ENCODE data around the gene POTEF. TPM values are rescaled to one million over a fixed set of nuclear protein-coding genes. Genes with fewer than 3 reads are reported as not detected.
"Not testable (repeated sequence)": the region's sequence is repeated elsewhere in the genome, so short reads cannot be mapped to it uniquely, and the experiment has no call there.

Gene POTEF
- total and polyA plus RNA-seq, 2 donors (not counting 3 experiments of a cell fraction or from before 2014, with no cell fraction given): 0.04 TPM; not detected in 1

DNA sequence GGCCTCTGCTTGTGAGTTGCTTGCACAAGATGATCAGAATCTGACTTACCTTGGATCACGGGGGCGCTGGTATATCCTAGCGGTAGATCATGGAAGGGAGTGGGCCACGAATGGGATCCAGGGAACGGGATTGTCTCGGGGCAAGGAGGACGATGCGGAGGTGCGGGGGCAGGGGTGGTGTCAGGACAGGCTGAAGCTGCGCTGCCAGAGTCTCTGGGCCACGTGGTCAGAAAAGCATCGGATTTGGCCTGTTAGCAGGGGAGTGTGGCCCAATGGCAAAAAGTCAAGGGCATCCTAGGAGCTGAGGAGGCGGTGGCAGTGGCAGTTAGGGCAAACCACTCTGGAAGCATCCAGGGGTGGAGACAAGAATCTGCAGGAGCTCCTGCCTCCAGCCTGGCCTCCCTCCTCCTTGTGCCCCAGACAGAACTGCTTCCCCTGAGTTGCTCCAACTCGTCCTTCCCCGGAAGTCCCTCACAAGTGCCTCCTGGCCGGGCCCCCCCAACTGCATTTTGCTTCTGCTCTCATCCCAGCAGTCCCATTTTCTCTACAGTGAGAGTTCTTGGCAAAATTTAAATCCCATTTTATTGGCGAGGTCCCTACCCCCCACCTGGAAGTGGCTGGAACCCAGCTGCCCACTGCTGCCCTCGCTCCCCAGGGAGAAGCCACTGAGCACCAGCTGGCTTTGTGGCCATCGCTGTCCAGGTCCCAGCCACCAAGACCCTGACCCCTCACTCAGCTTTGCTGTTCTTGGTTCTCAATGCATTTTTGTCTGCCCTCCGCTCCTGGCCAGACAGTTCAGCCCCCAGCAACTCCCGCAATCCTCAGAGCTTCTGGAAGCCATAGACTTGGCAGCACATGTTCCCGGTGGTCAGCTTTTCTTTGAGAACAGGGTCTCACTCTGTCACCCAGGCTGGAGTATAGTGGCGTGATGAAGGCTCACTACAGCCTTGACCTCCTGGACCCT is 21.4 kb upstream of the POTEF start:
- Histone ChIP-seq H3K9ac (replicated peaks; ENCODE audit: extremely low read depth, insufficient read depth, low read length) (no peak overlapping the region), H2AFZ (ENCODE audit: low read depth, low read length) (no peak overlapping the region), H3K27ac (ENCODE audit: insufficient read depth, low read depth, low read length) (no peak overlapping the region), H3K27me3 (ENCODE audit: control insufficient read depth in 2 of 2, insufficient read depth in 2 of 2, low read length in 2 of 2) (no peaks in the 10 kb centered on the region), H3K79me2 (ENCODE audit: control insufficient read depth, insufficient read depth, low read length) (no peaks in the 10 kb centered on the region), H3K4me1 (ENCODE audit: control insufficient read depth, extremely low read depth, insufficient read depth, low read length) (no peaks in the 10 kb centered on the region), H3K9me3 (replicated peaks; ENCODE audit: control insufficient read depth, insufficient read depth, low read length) (no peaks in the 10 kb centered on the region), H4K20me1 (replicated peaks; ENCODE audit: control insufficient read depth, extremely low read depth, insufficient read depth, low read length) (no peaks in the 10 kb centered on the region), H3K9me1 (replicated peaks; ENCODE audit: control insufficient read depth, extremely low read depth, insufficient read depth, low read length) (no peaks in the 10 kb centered on the region), H3K4me2 (ENCODE audit: insufficient read depth, low read length) (no peak overlapping the region), H3K4me3 (replicated peaks in 1 of 3; ENCODE audit: insufficient read depth in 1 of 3, low read depth in 1 of 3, low read length in 3 of 3) (no peak overlapping the region), H3K36me3 (ENCODE audit: control insufficient read depth in 2 of 2, extremely low read depth in 1 of 2, insufficient read depth in 2 of 2, low read length in 2 of 2) (peaks cover 0 to 18% of the 10 kb centered on the region in 2 experiments)
- CTCF ChIA-PET: no interaction called here
- DNase-seq (ENCODE audit: low read depth, low spot score) (no peak), FAIRE-seq (no peak)
- intact Hi-C loops (cut with micrococcal nuclease): no loop called here
- dilution Hi-C loops (cut with MboI; ENCODE audit: extremely low pct_ligation_motif_present, low sequenced_read_pairs): no loop called here
- no TSS peak for BruUV-seq (replicated peaks)
- no peak for TF ChIP-seq GATA2 (IDR thresholded peaks at IDR 0.05; ENCODE audit: insufficient read depth, insufficient read length, low read depth, low read length)
- TF ChIP-seq POLR2AphosphoS5 (IDR thresholded peaks at IDR 0.05; ENCODE audit: insufficient read depth, low read depth, low read length): no peak
- no peak for TF ChIP-seq JUN (IDR thresholded peaks at IDR 0.05; ENCODE audit: borderline replicate concordance, insufficient read depth, insufficient read length, low read depth)
- TF ChIP-seq EZH2 (IDR thresholded peaks at IDR 0.05; ENCODE audit: borderline replicate concordance, low read depth, low read length, severe bottlenecking): no peak
- TF ChIP-seq CTCF (IDR thresholded peaks at IDR 0.05; ENCODE audit: extremely low read depth in 1 of 2, insufficient read depth in 1 of 2, low read depth in 1 of 2, low read length in 2 of 2): no peak
- TF ChIP-seq, protein P1, sequence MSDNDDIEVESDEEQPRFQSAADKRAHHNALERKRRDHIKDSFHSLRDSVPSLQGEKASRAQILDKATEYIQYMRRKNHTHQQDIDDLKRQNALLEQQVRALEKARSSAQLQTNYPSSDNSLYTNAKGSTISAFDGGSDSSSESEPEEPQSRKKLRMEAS (IDR thresholded peaks at IDR 0.05; ENCODE audit: insufficient read depth, insufficient read length): no peak
- no peak for TF ChIP-seq POLR2A (IDR thresholded peaks at IDR 0.05; ENCODE audit: low read depth, low read length)
- POLR2A ChIA-PET: no interaction called here

DNA sequence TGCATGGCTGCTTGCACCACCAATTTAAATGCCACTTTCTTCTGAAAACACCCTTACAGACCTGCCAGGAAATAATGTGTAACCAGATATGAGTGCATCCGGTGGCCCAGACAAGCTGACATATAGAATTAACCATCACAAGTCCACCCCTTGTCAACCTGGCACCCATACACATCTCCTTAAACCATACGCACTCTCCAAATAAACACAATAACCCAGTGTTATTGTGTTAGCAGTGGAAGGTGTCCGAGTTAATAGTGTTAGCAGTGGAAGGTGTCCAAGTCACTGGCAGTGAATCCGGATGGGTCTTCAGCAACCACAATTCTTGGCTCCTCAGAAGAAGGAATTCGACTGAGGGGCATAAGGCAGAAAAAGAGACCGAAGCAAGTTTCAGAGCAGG is 19.5 kb upstream of the POTEF start:
- BruUV-seq (replicated peaks); H3K9me3 ChIP-seq (replicated peaks; ENCODE audit: control insufficient read depth, insufficient read depth, low read length); H4K20me1 ChIP-seq (replicated peaks; ENCODE audit: control insufficient read depth, extremely low read depth, insufficient read depth, low read length); H3K79me2 ChIP-seq (ENCODE audit: control insufficient read depth, insufficient read depth, low read length); CTCF ChIA-PET; H3K4me3 ChIP-seq (replicated peaks in 1 of 3; ENCODE audit: insufficient read depth in 1 of 3, low read depth in 1 of 3, low read length in 3 of 3); H3K27me3 ChIP-seq (ENCODE audit: control insufficient read depth in 2 of 2, insufficient read depth in 2 of 2, low read length in 2 of 2); POLR2A ChIA-PET; intact Hi-C loops (cut with micrococcal nuclease); H2AFZ ChIP-seq (ENCODE audit: low read depth, low read length); FAIRE-seq; H3K4me2 ChIP-seq (ENCODE audit: insufficient read depth, low read length); H3K4me1 ChIP-seq (ENCODE audit: control insufficient read depth, extremely low read depth, insufficient read depth, low read length); dilution Hi-C loops (cut with MboI; ENCODE audit: extremely low pct_ligation_motif_present, low sequenced_read_pairs); H3K9me1 ChIP-seq (replicated peaks; ENCODE audit: control insufficient read depth, extremely low read depth, insufficient read depth, low read length); H3K9ac ChIP-seq (replicated peaks; ENCODE audit: extremely low read depth, insufficient read depth, low read length); H3K27ac ChIP-seq (ENCODE audit: insufficient read depth, low read depth, low read length); DNase-seq (ENCODE audit: low read depth, low spot score): not testable (repeated sequence)
- peaks cover 0 to 15% of the 10 kb centered on the region in 2 experiments for H3K36me3 ChIP-seq (ENCODE audit: control insufficient read depth in 2 of 2, extremely low read depth in 1 of 2, insufficient read depth in 2 of 2, low read length in 2 of 2)

DNA sequence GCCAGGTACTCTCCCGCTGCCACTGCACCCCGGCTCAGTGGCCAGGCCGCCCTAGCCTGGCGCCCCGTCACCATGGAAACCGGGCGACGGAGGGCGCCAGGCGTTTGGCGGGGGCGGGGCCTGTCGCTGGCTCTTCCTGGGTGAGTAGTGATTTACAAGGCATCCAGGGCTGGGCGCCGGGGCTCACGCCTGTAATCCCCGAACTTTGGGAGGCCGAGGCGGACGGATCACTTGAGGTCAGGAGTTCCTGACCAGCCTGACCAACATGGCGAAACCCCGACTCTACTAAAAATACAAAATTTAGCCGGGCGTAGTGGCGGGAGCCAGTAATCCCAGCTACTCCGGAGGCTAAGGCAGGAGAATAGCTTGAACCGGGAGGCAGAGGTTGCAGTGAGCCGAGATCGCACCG is 16.0 kb upstream of the POTEF start, which contains the start of gene CCDC74B:
Gene CCDC74B, minus strand, starts transcription at position 107 of the 409 bp plus-strand sequence. CDS start 116 bp downstream, outside the sequence.
- peak within 1 kb of the TSS; percentile 51 for H3K4me2 ChIP-seq (ENCODE audit: insufficient read depth, low read length)
- peak within 1 kb of the TSS; percentile 54 for H2AFZ ChIP-seq (ENCODE audit: low read depth, low read length)
- H3K27ac ChIP-seq (ENCODE audit: insufficient read depth, low read depth, low read length): not testable (repeated sequence)

More for the DNA sequence above, 16.0 kb upstream of the POTEF start, which contains the start of gene CCDC74B:
- H3K9me3 ChIP-seq (replicated peaks; ENCODE audit: control insufficient read depth, insufficient read depth, low read length); POLR2A ChIA-PET; H3K9ac ChIP-seq (replicated peaks; ENCODE audit: extremely low read depth, insufficient read depth, low read length); H3K27me3 ChIP-seq (ENCODE audit: control insufficient read depth in 2 of 2, insufficient read depth in 2 of 2, low read length in 2 of 2); DNase-seq (ENCODE audit: low read depth, low spot score); H3K9me1 ChIP-seq (replicated peaks; ENCODE audit: control insufficient read depth, extremely low read depth, insufficient read depth, low read length); dilution Hi-C loops (cut with MboI; ENCODE audit: extremely low pct_ligation_motif_present, low sequenced_read_pairs); intact Hi-C loops (cut with micrococcal nuclease); BruUV-seq (replicated peaks); H3K36me3 ChIP-seq (ENCODE audit: control insufficient read depth in 2 of 2, extremely low read depth in 1 of 2, insufficient read depth in 2 of 2, low read length in 2 of 2); H4K20me1 ChIP-seq (replicated peaks; ENCODE audit: control insufficient read depth, extremely low read depth, insufficient read depth, low read length); H3K4me1 ChIP-seq (ENCODE audit: control insufficient read depth, extremely low read depth, insufficient read depth, low read length); CTCF ChIA-PET; H3K79me2 ChIP-seq (ENCODE audit: control insufficient read depth, insufficient read depth, low read length): not testable (repeated sequence)
- FAIRE-seq: peak; percentile 67
- H3K4me3 ChIP-seq (replicated peaks in 1 of 3; ENCODE audit: insufficient read depth in 1 of 3, low read depth in 1 of 3, low read length in 3 of 3): peak within 1 kb of the TSS in 1 of 3 experiments; percentile 28
